Measurements from ENCODE around the gene SOSTDC1. TPM values are rescaled to one million over a fixed set of nuclear protein-coding genes. Genes with fewer than 3 reads are reported as not detected.

Gene SOSTDC1
- total RNA-seq, 3 donors from 2014 or later = 3.7 to 6.7 (median 5.1) TPM

DNA sequence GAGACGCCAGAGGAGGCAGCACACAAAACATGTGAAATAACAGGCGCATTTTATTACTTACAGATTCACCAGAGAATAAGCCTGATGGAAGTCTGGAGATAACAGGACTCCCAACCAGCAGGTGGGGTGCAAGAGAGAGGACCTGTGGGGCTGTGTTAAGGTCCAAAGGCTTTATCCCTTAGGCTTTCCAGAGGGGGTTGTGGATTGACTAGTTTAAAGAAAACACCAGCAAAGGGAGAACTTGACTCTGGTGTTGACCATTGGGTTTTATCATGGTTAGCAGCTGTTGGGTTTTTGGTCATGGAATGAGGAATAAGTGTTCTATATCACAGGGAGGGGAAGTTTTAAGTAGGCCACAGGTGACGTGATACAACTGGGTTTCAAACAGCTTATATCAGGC, 42.6 kb downstream of the SOSTDC1 start:
- DNase-seq (no peak), ATAC-seq (no peak)
- Histone ChIP-seq H3K36me3 (ENCODE audit: low read depth) (no peaks in the 10 kb centered on the region), H3K9me3 (no peaks in the 10 kb centered on the region), H3K4me1 (ENCODE audit: low read depth) (peaks cover 13% of the 10 kb centered on the region), H3K4me3 (no peak overlapping the region)
- TF ChIP-seq, protein P1, sequence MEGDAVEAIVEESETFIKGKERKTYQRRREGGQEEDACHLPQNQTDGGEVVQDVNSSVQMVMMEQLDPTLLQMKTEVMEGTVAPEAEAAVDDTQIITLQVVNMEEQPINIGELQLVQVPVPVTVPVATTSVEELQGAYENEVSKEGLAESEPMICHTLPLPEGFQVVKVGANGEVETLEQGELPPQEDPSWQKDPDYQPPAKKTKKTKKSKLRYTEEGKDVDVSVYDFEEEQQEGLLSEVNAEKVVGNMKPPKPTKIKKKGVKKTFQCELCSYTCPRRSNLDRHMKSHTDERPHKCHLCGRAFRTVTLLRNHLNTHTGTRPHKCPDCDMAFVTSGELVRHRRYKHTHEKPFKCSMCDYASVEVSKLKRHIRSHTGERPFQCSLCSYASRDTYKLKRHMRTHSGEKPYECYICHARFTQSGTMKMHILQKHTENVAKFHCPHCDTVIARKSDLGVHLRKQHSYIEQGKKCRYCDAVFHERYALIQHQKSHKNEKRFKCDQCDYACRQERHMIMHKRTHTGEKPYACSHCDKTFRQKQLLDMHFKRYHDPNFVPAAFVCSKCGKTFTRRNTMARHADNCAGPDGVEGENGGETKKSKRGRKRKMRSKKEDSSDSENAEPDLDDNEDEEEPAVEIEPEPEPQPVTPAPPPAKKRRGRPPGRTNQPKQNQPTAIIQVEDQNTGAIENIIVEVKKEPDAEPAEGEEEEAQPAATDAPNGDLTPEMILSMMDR (IDR thresholded peaks at IDR 0.05) = no peak
- intact Hi-C loops (cut with DNase I, micrococcal nuclease) = no loop called here

DNA sequence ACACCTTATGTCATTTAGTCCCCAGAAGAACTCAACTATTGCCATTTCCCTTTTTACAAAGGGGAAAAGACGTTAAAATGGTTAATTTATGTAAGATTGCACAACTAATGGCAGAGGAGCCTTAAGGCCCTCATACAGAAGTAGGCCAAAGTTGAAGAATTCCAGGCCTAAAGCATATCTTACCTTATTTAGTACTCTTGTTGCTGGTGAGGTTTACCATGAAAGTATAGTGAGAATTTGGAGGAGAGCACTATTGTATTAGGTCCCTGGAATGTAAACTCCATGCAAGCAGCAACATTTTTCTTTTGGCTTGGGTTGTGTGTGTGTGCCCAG, 43.5 kb downstream of the SOSTDC1 start:
- intact Hi-C loops (cut with DNase I, micrococcal nuclease) = no loop called here
- DNase-seq (no peak), ATAC-seq (no peak)
- H3K9me3 ChIP-seq = no peaks in the 10 kb centered on the region
- peaks cover 13% of the 10 kb centered on the region for H3K4me1 ChIP-seq (ENCODE audit: low read depth)
- H3K4me3 ChIP-seq = no peak overlapping the region
- TF ChIP-seq, protein P1 (IDR thresholded peaks at IDR 0.05) = no peak
- H3K36me3 ChIP-seq (ENCODE audit: low read depth) = no peaks in the 10 kb centered on the region

DNA sequence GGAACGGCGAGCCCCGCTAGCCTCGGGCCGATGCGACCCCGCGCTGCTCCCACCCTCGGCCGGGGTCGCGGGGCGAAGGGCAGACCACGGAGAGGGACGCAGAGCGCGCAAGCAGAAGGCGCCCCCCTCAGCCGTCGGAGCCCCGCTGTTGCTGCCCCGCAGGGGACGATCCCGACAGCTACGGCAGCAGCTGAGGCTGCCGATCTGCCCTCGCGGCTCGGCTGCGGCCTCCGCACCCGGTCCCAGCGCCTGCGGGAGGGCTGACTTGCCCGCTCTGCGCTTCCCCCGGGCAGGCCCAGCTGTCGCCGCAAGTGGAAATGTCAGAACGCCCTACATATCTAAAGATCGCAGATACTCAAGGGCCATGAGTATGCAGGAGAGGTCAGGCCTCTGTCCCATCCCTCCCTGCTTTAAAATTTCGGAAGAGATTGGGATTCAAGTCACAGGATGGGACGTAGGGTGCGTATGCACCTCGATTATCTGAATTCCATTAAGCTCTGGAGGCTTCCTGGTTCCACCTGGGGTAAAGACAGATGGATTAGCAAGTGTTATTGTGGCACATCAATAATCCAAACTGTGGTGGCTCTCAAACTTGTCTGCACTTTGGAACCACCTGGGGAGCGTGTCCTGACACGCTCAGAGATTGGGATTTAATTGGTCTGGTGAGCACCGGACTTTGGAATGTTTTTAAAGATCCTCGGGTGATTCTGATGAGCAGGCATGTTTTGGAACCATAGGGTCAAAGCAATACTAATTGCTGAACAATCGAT, 44.0 kb downstream of the SOSTDC1 start, which contains the start of gene CRPPA:
Gene CRPPA (minus strand): TSS at position 206 of the 770 bp plus-strand sequence. CDS start 216 bp downstream, outside the sequence.
- DNase-seq (peak; percentile 42 to 72 (median 55)), ATAC-seq (peak; percentile 66)
- no peaks in the 10 kb centered on the region for H3K9me3 ChIP-seq
- no peaks in the 10 kb centered on the region for H3K36me3 ChIP-seq (ENCODE audit: low read depth)
- TF ChIP-seq, protein P1 (IDR thresholded peaks at IDR 0.05) = no peak
- H3K4me3 ChIP-seq = peak within 1 kb of the TSS; percentile 40
- H3K4me1 ChIP-seq (ENCODE audit: low read depth) = peaks cover 13% of the 10 kb centered on the region
- intact Hi-C loops (cut with DNase I, micrococcal nuclease) = no loop called here

DNA sequence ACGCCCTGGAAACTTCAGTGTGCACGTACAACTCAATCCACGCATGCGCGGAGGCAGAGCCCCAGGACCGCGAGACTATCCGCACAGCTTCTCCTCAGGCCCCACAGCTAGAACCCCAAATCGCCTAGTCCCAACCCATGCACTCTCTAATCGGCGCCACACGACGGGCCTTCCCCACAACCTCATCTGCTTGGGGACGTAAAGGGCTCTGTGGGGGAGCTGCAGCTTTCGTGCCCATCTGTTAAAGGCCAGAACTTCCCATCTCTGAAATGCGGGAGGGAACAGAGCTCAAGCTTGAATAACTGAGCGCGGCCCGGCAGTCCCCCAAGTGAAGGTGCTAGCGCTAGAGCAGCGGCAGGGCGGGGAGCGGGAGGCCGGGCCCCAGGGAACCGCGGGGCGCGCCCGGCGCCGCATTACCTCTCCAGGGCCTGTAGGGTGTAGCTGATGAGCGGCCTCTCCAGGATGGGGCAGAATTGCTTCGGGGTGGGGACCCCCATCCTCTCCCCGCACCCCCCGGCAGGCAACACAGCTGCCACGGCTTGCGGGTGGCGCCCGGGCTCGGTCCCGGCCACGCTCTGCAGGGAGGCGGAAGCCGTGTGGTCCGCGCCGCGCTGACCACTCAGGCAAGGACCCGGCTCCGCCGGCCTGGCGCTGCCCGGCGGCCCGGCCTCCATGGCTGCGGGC, 44.7 kb downstream of the SOSTDC1 start:
- Histone ChIP-seq H3K36me3 (ENCODE audit: low read depth) (no peaks in the 10 kb centered on the region), H3K4me1 (ENCODE audit: low read depth) (peaks cover 13% of the 10 kb centered on the region), H3K9me3 (no peaks in the 10 kb centered on the region), H3K4me3 (peak overlapping the region; percentile 40)
- intact Hi-C loops (cut with DNase I, micrococcal nuclease) = no loop called here
- TF ChIP-seq, protein P1 (IDR thresholded peaks at IDR 0.05) = peak; percentile 10
- ATAC-seq = peak; percentile 91
- peak; percentile 88 to 89 (median 89) for DNase-seq

DNA sequence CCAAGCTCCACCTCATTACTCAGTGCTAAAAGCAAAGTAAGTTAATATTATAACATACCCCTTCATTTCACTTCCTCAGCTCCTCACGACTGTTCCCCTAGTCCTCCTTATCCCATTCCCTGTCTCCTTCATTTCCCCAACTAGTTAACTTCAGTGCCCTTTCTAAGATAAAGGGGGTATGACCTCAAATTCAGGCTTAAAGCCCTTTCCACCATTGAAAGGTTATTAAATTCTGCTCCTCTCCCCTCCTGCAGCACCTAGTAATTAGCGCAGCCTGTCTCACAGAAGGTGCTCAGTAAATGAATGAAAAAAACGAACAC, 45.2 kb downstream of the SOSTDC1 start:
- TF ChIP-seq, protein P1 (IDR thresholded peaks at IDR 0.05) = no peak
- no peak overlapping the region for H3K4me3 ChIP-seq
- DNase-seq = no peak
- intact Hi-C loops (cut with DNase I, micrococcal nuclease) = no loop called here
- peaks cover 13% of the 10 kb centered on the region for H3K4me1 ChIP-seq (ENCODE audit: low read depth)
- no peak for ATAC-seq
- no peaks in the 10 kb centered on the region for H3K9me3 ChIP-seq
- no peaks in the 10 kb centered on the region for H3K36me3 ChIP-seq (ENCODE audit: low read depth)
